HUDEP-2 (cell line): ENCODE data around the gene CDA.

Source experiments
- DNase-seq, 76 experiments: peaks; one replicate each; lab custom pipeline; 2025; ENCODE audit not compliant: unreplicated experiment in 76 of 76; lab: John Stamatoyannopoulos, UW

The CDA gene

GRCh38 chr1:20614131-20614579 is 25.3 kb downstream of the CDA start:
- no peak for DNase-seq

GRCh38 chr1:20615946-20616846 is 27.3 kb downstream of the CDA start:
- no peak for DNase-seq

- no peak for DNase-seq
Measured at GRCh38 chr1:20616847-20617487, 28.1 kb downstream of the CDA start.

- DNase-seq: no peak
Measured at GRCh38 chr1:20618550-20618949, 29.7 kb downstream of the CDA start.

GRCh38 chr1:20619999-20620398 is 31.1 kb downstream of the CDA start:
- DNase-seq: no peak

- no peak for DNase-seq
Measured at GRCh38 chr1:20621012-20621411, 32.1 kb downstream of the CDA start.

- no peak for DNase-seq
Measured at GRCh38 chr1:20624709-20625108, 35.8 kb downstream of the CDA start.

- no peak for DNase-seq
Measured at GRCh38 chr1:20625176-20626097, 36.5 kb downstream of the CDA start.

- DNase-seq: no peak
Measured at GRCh38 chr1:20626098-20626427, 37.2 kb downstream of the CDA start.

- no peak for DNase-seq
Measured at GRCh38 chr1:20626524-20626923, 37.6 kb downstream of the CDA start.

- peak in 2 of 76 experiments; percentile 3 to 10 for DNase-seq
Measured at GRCh38 chr1:20630729-20631128, 41.8 kb downstream of the CDA start.

- no peak for DNase-seq
Measured at GRCh38 chr1:20632386-20632785, 43.5 kb downstream of the CDA start.

GRCh38 chr1:20633190-20634064 is 44.5 kb downstream of the CDA start, which contains the start of gene PINK1:
Gene PINK1, plus strand, starts transcription at chr1:20633458. Its CDS starts 91 bp downstream, at chr1:20633549.
- DNase-seq: peak in 75 of 76 experiments; percentile 10 to 92 (median 74)

- DNase-seq: peak in 4 of 76 experiments; percentile 9 to 49 (median 14)
Measured at GRCh38 chr1:20634065-20634593, 45.2 kb downstream of the CDA start.

GRCh38 chr1:20634594-20635084 is 45.7 kb downstream of the CDA start:
- peak in 67 of 76 experiments; percentile 7 to 81 (median 46) for DNase-seq

- DNase-seq: no peak
Measured at GRCh38 chr1:20636785-20637347, 48.0 kb downstream of the CDA start.

GRCh38 chr1:20640183-20640597 is 51.3 kb downstream of the CDA start:
- DNase-seq: peak in 38 of 76 experiments; percentile 2 to 57 (median 20)

- no peak for DNase-seq
Measured at GRCh38 chr1:20641975-20642374, 53.1 kb downstream of the CDA start.

- no peak for DNase-seq
Measured at GRCh38 chr1:20643080-20643479, 54.2 kb downstream of the CDA start.
